HCT116 (cell line): ENCODE results near the gene ELAVL3.

Experiments used
- CTCF ChIP-seq, 3 experiments: fragments of 200-600 bp in 1 of 3; sonication (generic) in 1 of 3; IDR thresholded peaks in 2 of 3; conservative IDR thresholded peaks in 1 of 3; 2 replicates each; pipeline ENCODE4 v1.5.1; 2012 to 2017; ENCODE audit warnings: low read depth in 2 of 3, low read length in 2 of 3, antibody characterized with exemption in 1 of 3, borderline replicate concordance in 1 of 3, control low read depth in 1 of 3, mild to moderate bottlenecking in 1 of 3, mixed read lengths in 1 of 3, mixed run types in 1 of 3, moderate library complexity in 1 of 3; ENCODE audit not compliant: insufficient read depth in 1 of 3
- EGR1 ChIP-seq: IDR thresholded peaks from 2 replicates; pipeline ENCODE4 v1.6.1; 2012; ENCODE audit warnings: low read depth
- EZH2 ChIP-seq: fragments of 200-600 bp; sonication (generic); IDR thresholded peaks from 2 replicates; pipeline ENCODE4 v1.6.1; 2017; ENCODE audit warnings: antibody characterized with exemption, mixed run types
- EZH2phosphoT487 ChIP-seq: fragments of 200-600 bp; IDR thresholded peaks from 2 replicates; pipeline ENCODE4 v1.6.1; 2018; ENCODE audit warnings: antibody characterized with exemption, borderline replicate concordance
- FOSL1 ChIP-seq: IDR thresholded peaks from 2 replicates; pipeline ENCODE4 v1.6.1; 2012; ENCODE audit warnings: low read depth
- MAX ChIP-seq: IDR thresholded peaks from 2 replicates; pipeline ENCODE4 v1.6.1; 2012
- POLR2A ChIP-seq: IDR thresholded peaks from 2 replicates; pipeline ENCODE4 v1.7.0; 2011; ENCODE audit warnings: borderline replicate concordance; ENCODE audit not compliant: insufficient read depth, insufficient read length; ENCODE audit errors: extremely low read depth
- POLR2AphosphoS5 ChIP-seq: IDR thresholded peaks from 2 replicates; pipeline ENCODE4 v1.6.1; 2011; ENCODE audit warnings: mild to moderate bottlenecking, low read depth, low read length, moderate library complexity
- SIN3A ChIP-seq: IDR thresholded peaks from 2 replicates; pipeline ENCODE4 v1.6.1; 2012; ENCODE audit warnings: low read depth
- TCF7L2 ChIP-seq: IDR thresholded peaks from 2 replicates; pipeline ENCODE4 v1.7.0; 2011; ENCODE audit warnings: borderline replicate concordance, inconsistent platforms; ENCODE audit not compliant: insufficient read depth, insufficient read length; ENCODE audit errors: extremely low read depth
- YY1 ChIP-seq: IDR thresholded peaks from 2 replicates; pipeline ENCODE4 v1.6.1; 2011; ENCODE audit warnings: low read length, low read depth, moderate library complexity, mild to moderate bottlenecking; ENCODE audit not compliant: insufficient replicate concordance; ENCODE audit errors: extremely low read depth
- TF ChIP-seq, protein P1 (sequence below): IDR thresholded peaks from 2 replicates; pipeline ENCODE4 v1.6.1; 2011; ENCODE audit warnings: mild to moderate bottlenecking, low read length, moderate library complexity; ENCODE audit not compliant: insufficient replicate concordance; ENCODE audit errors: extremely low read depth
- TF ChIP-seq, protein P2 (sequence below): IDR thresholded peaks from 2 replicates; pipeline ENCODE4 v1.6.1; 2012; ENCODE audit warnings: low read depth

- TF ChIP-seq, protein P1, sequence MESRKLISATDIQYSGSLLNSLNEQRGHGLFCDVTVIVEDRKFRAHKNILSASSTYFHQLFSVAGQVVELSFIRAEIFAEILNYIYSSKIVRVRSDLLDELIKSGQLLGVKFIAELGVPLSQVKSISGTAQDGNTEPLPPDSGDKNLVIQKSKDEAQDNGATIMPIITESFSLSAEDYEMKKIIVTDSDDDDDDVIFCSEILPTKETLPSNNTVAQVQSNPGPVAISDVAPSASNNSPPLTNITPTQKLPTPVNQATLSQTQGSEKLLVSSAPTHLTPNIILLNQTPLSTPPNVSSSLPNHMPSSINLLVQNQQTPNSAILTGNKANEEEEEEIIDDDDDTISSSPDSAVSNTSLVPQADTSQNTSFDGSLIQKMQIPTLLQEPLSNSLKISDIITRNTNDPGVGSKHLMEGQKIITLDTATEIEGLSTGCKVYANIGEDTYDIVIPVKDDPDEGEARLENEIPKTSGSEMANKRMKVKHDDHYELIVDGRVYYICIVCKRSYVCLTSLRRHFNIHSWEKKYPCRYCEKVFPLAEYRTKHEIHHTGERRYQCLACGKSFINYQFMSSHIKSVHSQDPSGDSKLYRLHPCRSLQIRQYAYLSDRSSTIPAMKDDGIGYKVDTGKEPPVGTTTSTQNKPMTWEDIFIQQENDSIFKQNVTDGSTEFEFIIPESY = no peak
- no peak for TF ChIP-seq EZH2
- TF ChIP-seq CTCF (IDR thresholded peaks at IDR 0.05 in 2 of 3, conservative IDR thresholded peaks at IDR 0.05 in 1 of 3; ENCODE audit: borderline replicate concordance in 1 of 3, insufficient read depth in 1 of 3, low read depth in 2 of 3, low read length in 2 of 3) = no peak
- no peak for TF ChIP-seq EZH2phosphoT487
- TF ChIP-seq POLR2AphosphoS5 = no peak
- TF ChIP-seq YY1 = no peak
- TF ChIP-seq TCF7L2 = no peak
- TF ChIP-seq MAX = no peak
- no peak for TF ChIP-seq EGR1
- TF ChIP-seq SIN3A = no peak
- no peak for TF ChIP-seq POLR2A
- no peak for TF ChIP-seq FOSL1
- TF ChIP-seq, protein P2, sequence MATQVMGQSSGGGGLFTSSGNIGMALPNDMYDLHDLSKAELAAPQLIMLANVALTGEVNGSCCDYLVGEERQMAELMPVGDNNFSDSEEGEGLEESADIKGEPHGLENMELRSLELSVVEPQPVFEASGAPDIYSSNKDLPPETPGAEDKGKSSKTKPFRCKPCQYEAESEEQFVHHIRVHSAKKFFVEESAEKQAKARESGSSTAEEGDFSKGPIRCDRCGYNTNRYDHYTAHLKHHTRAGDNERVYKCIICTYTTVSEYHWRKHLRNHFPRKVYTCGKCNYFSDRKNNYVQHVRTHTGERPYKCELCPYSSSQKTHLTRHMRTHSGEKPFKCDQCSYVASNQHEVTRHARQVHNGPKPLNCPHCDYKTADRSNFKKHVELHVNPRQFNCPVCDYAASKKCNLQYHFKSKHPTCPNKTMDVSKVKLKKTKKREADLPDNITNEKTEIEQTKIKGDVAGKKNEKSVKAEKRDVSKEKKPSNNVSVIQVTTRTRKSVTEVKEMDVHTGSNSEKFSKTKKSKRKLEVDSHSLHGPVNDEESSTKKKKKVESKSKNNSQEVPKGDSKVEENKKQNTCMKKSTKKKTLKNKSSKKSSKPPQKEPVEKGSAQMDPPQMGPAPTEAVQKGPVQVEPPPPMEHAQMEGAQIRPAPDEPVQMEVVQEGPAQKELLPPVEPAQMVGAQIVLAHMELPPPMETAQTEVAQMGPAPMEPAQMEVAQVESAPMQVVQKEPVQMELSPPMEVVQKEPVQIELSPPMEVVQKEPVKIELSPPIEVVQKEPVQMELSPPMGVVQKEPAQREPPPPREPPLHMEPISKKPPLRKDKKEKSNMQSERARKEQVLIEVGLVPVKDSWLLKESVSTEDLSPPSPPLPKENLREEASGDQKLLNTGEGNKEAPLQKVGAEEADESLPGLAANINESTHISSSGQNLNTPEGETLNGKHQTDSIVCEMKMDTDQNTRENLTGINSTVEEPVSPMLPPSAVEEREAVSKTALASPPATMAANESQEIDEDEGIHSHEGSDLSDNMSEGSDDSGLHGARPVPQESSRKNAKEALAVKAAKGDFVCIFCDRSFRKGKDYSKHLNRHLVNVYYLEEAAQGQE = no peak
These were observed 32.4 kb downstream of the ELAVL3 start for GRCh38 chr19:11448410-11448809.
